Measurements from ENCODE around the gene SLC35B4. TPM values are rescaled to one million over a fixed set of nuclear protein-coding genes. Genes with fewer than 3 reads are reported as not detected.

The SLC35B4 gene
- total RNA-seq, 5 donors from 2014 or later (not counting 1 experiment from before 2014, with no cell fraction given): 12.6 to 14.0 (median 13.5) TPM

DNA sequence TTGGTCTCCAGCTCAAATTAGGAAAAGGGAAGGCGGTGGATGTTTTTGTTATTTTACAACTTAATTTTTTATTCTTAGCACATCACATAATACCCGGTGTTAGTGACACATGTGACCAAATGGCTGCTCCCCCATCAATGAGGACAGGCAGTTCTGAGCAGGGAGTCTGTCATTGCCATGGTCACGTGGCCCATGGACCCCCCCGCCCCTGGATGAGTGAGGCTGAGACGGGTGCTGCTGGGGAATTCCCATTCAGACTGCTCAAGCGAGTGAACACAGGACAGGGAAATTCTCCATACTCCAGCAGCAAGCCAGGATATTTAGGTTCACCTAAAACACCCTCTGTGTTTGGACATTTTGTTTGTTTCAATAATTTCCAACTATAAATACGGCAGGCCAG, 34.7 kb upstream of the SLC35B4 start:
- H3K27me3 Mint-ChIP-seq: peaks cover 13 to 22% of the 10 kb centered on the region in 2 donors
- ChIA-PET CTCF (no interaction called here), POLR2A (no interaction called here)
- no peaks in the 10 kb centered on the region for H3K4me1 ChIP-seq (ENCODE audit: control insufficient read depth in 1 of 2, extremely low read depth in 1 of 2, insufficient read depth in 2 of 2, low read length in 2 of 2)
- no peaks in the 10 kb centered on the region for H3K36me3 Mint-ChIP-seq
- peaks cover 0 to 19% of the 10 kb centered on the region in 2 experiments for H3K27me3 ChIP-seq (replicated peaks in 1 of 2; ENCODE audit: control insufficient read depth in 2 of 2, extremely low read depth in 1 of 2, insufficient read depth in 2 of 2, low read length in 1 of 2)
- H3K4me3 ChIP-seq (ENCODE audit: control insufficient read depth in 1 of 2, extremely low read depth in 1 of 2, low read length in 1 of 2): no peak overlapping the region
- no peak overlapping the region for H3K27ac ChIP-seq (ENCODE audit: low read length)
- ATAC-seq (replicated peaks in 1 of 4) (no peak), DNase-seq (no peak)
- no peak overlapping the region for H3K4me3 Mint-ChIP-seq
- H3K9me3 ChIP-seq: no peaks in the 10 kb centered on the region
- no peaks in the 10 kb centered on the region for H3K4me1 Mint-ChIP-seq
- WGBS (ENCODE audit: insufficient coverage): no CpG with 5 or more reads among the region's 7 CpGs
- no peaks in the 10 kb centered on the region for H3K9me3 Mint-ChIP-seq
- H3K27ac Mint-ChIP-seq: no peak overlapping the region
- H3K36me3 ChIP-seq (ENCODE audit: control insufficient read depth in 2 of 2, extremely low read depth in 1 of 2, insufficient read depth in 1 of 2, low read length in 1 of 2): no peaks in the 10 kb centered on the region

DNA sequence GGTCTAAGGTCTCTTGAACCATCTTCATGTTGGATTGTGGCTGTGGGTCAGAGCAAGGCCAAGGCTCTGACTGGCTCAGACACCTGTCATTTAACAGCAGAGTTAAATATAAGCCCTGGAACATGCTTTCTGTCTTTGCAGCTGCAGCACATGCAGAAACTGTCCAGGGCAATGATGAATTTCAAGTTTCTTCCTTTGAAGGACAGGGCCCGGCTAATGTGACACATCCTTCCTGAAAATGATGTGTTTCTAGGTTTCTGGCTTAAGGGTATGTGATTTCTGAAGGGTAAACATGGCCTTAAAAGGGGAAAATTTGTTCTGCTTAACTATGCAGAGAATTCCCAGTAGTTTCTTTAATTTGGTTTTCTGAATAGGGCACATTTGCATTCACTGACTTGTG, 34.0 kb upstream of the SLC35B4 start:
- CTCF ChIA-PET: no interaction called here
- no peaks in the 10 kb centered on the region for H3K9me3 Mint-ChIP-seq

DNA sequence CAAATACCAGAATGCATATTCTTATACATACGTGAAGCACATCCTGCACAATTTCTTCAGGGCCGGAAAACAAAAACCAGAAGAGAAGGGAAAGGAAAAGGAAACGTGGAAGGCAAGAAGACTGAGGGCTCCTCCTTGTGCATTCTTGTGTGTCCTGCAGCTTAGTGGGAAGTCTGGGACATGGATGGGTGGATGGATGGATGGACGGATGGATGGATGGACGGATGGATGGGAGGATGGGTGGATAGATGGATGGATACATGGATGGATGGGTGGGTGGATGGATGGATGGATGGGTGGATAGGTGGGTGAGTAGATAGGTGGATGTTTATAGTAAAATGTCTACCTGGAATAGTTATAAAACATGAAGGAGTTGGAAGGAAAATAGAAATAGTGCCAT, 30.8 kb upstream of the SLC35B4 start:
- Mint-ChIP-seq H3K27me3 (peaks cover 22 to 27% of the 10 kb centered on the region in 2 donors), H3K4me1 (no peaks in the 10 kb centered on the region), H3K9me3 (no peaks in the 10 kb centered on the region), H3K36me3 (no peaks in the 10 kb centered on the region), H3K4me3 (no peak overlapping the region), H3K27ac (no peak overlapping the region)
- ATAC-seq (replicated peaks in 1 of 4): no peak
- Histone ChIP-seq H3K4me1 (ENCODE audit: control insufficient read depth in 1 of 2, extremely low read depth in 1 of 2, insufficient read depth in 2 of 2, low read length in 2 of 2) (no peaks in the 10 kb centered on the region), H3K36me3 (ENCODE audit: control insufficient read depth in 2 of 2, extremely low read depth in 1 of 2, insufficient read depth in 1 of 2, low read length in 1 of 2) (no peaks in the 10 kb centered on the region), H3K9me3 (no peaks in the 10 kb centered on the region), H3K27me3 (replicated peaks in 1 of 2; ENCODE audit: control insufficient read depth in 2 of 2, extremely low read depth in 1 of 2, insufficient read depth in 2 of 2, low read length in 1 of 2) (peaks cover 0 to 20% of the 10 kb centered on the region in 2 experiments), H3K27ac (ENCODE audit: low read length) (no peak overlapping the region), H3K4me3 (ENCODE audit: control insufficient read depth in 1 of 2, extremely low read depth in 1 of 2, low read length in 1 of 2) (no peak overlapping the region)
- ChIA-PET CTCF (interaction anchor here (0.7 kb wide), 2 partner anchors 32 to 1166 kb away, joined by 3 to 7 read pairs; no protein-coding TSS in a partner anchor), POLR2A (interaction anchor here in 1 of 2 donors (0.6 kb wide), 1 partner anchor 23 kb away, joined by 8 read pairs; no protein-coding TSS in a partner anchor)
- WGBS (ENCODE audit: insufficient coverage): 79% methylated on average over 4 of the region's 5 CpGs
- DNase-seq: no peak

More for the DNA sequence above, 34.0 kb upstream of the SLC35B4 start:
- DNase-seq: no peak
- ATAC-seq (replicated peaks in 1 of 4): no peak
- Histone ChIP-seq H3K27me3 (replicated peaks in 1 of 2; ENCODE audit: control insufficient read depth in 2 of 2, extremely low read depth in 1 of 2, insufficient read depth in 2 of 2, low read length in 1 of 2) (peaks cover 0 to 19% of the 10 kb centered on the region in 2 experiments), H3K27ac (ENCODE audit: low read length) (no peak overlapping the region), H3K4me3 (ENCODE audit: control insufficient read depth in 1 of 2, extremely low read depth in 1 of 2, low read length in 1 of 2) (no peak overlapping the region), H3K9me3 (no peaks in the 10 kb centered on the region), H3K36me3 (ENCODE audit: control insufficient read depth in 2 of 2, extremely low read depth in 1 of 2, insufficient read depth in 1 of 2, low read length in 1 of 2) (no peaks in the 10 kb centered on the region), H3K4me1 (ENCODE audit: control insufficient read depth in 1 of 2, extremely low read depth in 1 of 2, insufficient read depth in 2 of 2, low read length in 2 of 2) (no peaks in the 10 kb centered on the region)
- Mint-ChIP-seq H3K27me3 (peaks cover 17 to 20% of the 10 kb centered on the region in 2 donors), H3K4me1 (no peaks in the 10 kb centered on the region), H3K27ac (no peak overlapping the region), H3K36me3 (no peaks in the 10 kb centered on the region), H3K4me3 (no peak overlapping the region)
- POLR2A ChIA-PET: no interaction called here
- WGBS (ENCODE audit: insufficient coverage): 38% methylated on average over 1 of the region's 1 CpG

DNA sequence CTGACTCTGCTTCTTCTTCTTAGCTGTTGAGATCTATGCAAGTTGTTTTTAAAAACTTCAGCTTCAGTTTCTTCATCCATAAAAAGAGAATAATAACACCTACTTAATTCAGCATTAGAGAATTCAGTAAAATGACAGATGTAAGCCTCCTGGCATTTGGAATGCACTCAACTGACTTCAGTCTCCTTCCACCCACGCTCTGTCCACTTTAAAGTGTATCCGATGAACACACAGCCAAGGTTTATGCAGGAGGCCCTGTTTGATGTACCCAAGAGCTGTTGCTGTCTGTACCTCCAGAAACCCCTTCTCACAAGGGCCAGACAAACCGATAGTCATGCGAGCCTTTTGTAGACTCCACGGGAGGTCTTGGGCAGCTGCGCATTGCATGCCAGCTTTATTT, 27.1 kb upstream of the SLC35B4 start:
- Mint-ChIP-seq H3K27me3 (peaks cover 20 to 26% of the 10 kb centered on the region in 2 donors), H3K36me3 (no peaks in the 10 kb centered on the region), H3K27ac (no peak overlapping the region), H3K9me3 (peaks cover 0 to 3% (median 0%) of the 10 kb centered on the region in 3 donors), H3K4me1 (no peaks in the 10 kb centered on the region), H3K4me3 (no peak overlapping the region)
- Histone ChIP-seq H3K4me3 (ENCODE audit: control insufficient read depth in 1 of 2, extremely low read depth in 1 of 2, low read length in 1 of 2) (no peak overlapping the region), H3K27me3 (replicated peaks in 1 of 2; ENCODE audit: control insufficient read depth in 2 of 2, extremely low read depth in 1 of 2, insufficient read depth in 2 of 2, low read length in 1 of 2) (peaks cover 0 to 11% of the 10 kb centered on the region in 2 experiments), H3K36me3 (ENCODE audit: control insufficient read depth in 2 of 2, extremely low read depth in 1 of 2, insufficient read depth in 1 of 2, low read length in 1 of 2) (no peaks in the 10 kb centered on the region), H3K9me3 (no peaks in the 10 kb centered on the region), H3K27ac (ENCODE audit: low read length) (no peak overlapping the region), H3K4me1 (ENCODE audit: control insufficient read depth in 1 of 2, extremely low read depth in 1 of 2, insufficient read depth in 2 of 2, low read length in 2 of 2) (no peaks in the 10 kb centered on the region)
- CTCF ChIA-PET: interaction anchor here (0.6 to 0.7 kb wide), 2 partner anchors 237 to 1645 kb away, joined by 3 to 6 read pairs; no protein-coding TSS in a partner anchor
- DNase-seq: no peak
- POLR2A ChIA-PET: no interaction called here
- ATAC-seq (replicated peaks in 1 of 4): no peak
- WGBS (ENCODE audit: insufficient coverage): 75% methylated on average over 1 of the region's 6 CpGs

DNA sequence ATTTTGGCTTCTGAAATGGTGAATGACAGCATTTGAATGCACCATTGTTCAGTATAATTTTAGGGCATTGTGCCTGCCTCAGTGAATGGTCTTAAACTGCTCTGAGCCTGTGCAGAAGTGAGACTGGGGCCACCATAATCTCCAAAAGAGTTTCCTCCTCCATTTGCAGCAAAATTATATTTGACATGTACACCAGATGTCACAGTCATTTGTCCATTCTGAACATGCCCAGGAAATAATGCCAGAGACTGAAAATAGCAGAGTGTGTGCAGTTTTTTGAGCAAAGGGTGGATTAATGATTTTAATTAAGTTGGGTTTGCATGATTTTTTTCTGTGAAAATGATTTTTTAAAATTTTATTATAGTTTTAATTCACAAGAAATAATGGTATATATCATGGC, 26.4 kb upstream of the SLC35B4 start:
- peaks cover 0 to 7% of the 10 kb centered on the region in 2 experiments for H3K27me3 ChIP-seq (replicated peaks in 1 of 2; ENCODE audit: control insufficient read depth in 2 of 2, extremely low read depth in 1 of 2, insufficient read depth in 2 of 2, low read length in 1 of 2)
- no peaks in the 10 kb centered on the region for H3K9me3 ChIP-seq
- H3K36me3 Mint-ChIP-seq: no peaks in the 10 kb centered on the region
- no peak overlapping the region for H3K27ac Mint-ChIP-seq
- H3K4me3 ChIP-seq (ENCODE audit: control insufficient read depth in 1 of 2, extremely low read depth in 1 of 2, low read length in 1 of 2): no peak overlapping the region
- no peaks in the 10 kb centered on the region for H3K36me3 ChIP-seq (ENCODE audit: control insufficient read depth in 2 of 2, extremely low read depth in 1 of 2, insufficient read depth in 1 of 2, low read length in 1 of 2)
- POLR2A ChIA-PET: no interaction called here
- no peaks in the 10 kb centered on the region for H3K4me1 Mint-ChIP-seq
- no peak for DNase-seq
- H3K27ac ChIP-seq (ENCODE audit: low read length): no peak overlapping the region
- peaks cover 19 to 24% of the 10 kb centered on the region in 2 donors for H3K27me3 Mint-ChIP-seq
- no peaks in the 10 kb centered on the region for H3K4me1 ChIP-seq (ENCODE audit: control insufficient read depth in 1 of 2, extremely low read depth in 1 of 2, insufficient read depth in 2 of 2, low read length in 2 of 2)
- no peak overlapping the region for H3K4me3 Mint-ChIP-seq
- peaks cover 0 to 5% (median 0%) of the 10 kb centered on the region in 3 donors for H3K9me3 Mint-ChIP-seq
- no peak for ATAC-seq (replicated peaks in 1 of 4)
- CTCF ChIA-PET: no interaction called here

DNA sequence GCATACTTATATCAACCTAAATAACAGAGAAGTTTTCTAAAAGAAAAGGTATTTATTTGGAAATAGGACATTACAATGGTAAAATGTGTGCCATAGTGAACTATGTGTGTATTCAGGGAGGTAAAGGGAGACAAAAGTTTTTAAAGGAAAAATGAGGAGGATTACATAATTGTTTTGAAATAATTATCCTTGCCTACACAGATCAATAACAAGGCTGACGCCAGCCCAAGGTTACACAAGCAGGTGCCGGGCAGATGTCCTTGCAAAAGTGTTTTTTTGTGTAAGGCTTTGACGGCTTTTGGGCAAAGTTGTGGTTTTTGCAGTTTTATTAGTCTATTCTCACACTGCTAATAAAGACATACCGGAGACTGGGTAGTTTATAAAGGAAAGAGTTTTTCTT, 22.7 kb upstream of the SLC35B4 start:
- H3K36me3 ChIP-seq (ENCODE audit: control insufficient read depth in 2 of 2, extremely low read depth in 1 of 2, insufficient read depth in 1 of 2, low read length in 1 of 2): no peaks in the 10 kb centered on the region
- H3K36me3 Mint-ChIP-seq: no peaks in the 10 kb centered on the region
- ATAC-seq (replicated peaks in 1 of 4) (no peak), DNase-seq (no peak)
- CTCF ChIA-PET: no interaction called here
- peaks cover 7 to 15% of the 10 kb centered on the region in 2 donors for H3K27me3 Mint-ChIP-seq
- peaks cover 0 to 12% of the 10 kb centered on the region in 2 experiments for H3K27me3 ChIP-seq (replicated peaks in 1 of 2; ENCODE audit: control insufficient read depth in 2 of 2, extremely low read depth in 1 of 2, insufficient read depth in 2 of 2, low read length in 1 of 2)
- no peaks in the 10 kb centered on the region for H3K4me1 Mint-ChIP-seq
- H3K9me3 ChIP-seq: no peaks in the 10 kb centered on the region
- no peaks in the 10 kb centered on the region for H3K4me1 ChIP-seq (ENCODE audit: control insufficient read depth in 1 of 2, extremely low read depth in 1 of 2, insufficient read depth in 2 of 2, low read length in 2 of 2)
- WGBS (ENCODE audit: insufficient coverage): no CpG with 5 or more reads among the region's 4 CpGs
- no peak overlapping the region for H3K4me3 ChIP-seq (ENCODE audit: control insufficient read depth in 1 of 2, extremely low read depth in 1 of 2, low read length in 1 of 2)
- POLR2A ChIA-PET: no interaction called here
- H3K27ac Mint-ChIP-seq: no peak overlapping the region
- no peak overlapping the region for H3K27ac ChIP-seq (ENCODE audit: low read length)
- no peak overlapping the region for H3K4me3 Mint-ChIP-seq
- H3K9me3 Mint-ChIP-seq: peaks cover 0 to 5% (median 0%) of the 10 kb centered on the region in 3 donors

DNA sequence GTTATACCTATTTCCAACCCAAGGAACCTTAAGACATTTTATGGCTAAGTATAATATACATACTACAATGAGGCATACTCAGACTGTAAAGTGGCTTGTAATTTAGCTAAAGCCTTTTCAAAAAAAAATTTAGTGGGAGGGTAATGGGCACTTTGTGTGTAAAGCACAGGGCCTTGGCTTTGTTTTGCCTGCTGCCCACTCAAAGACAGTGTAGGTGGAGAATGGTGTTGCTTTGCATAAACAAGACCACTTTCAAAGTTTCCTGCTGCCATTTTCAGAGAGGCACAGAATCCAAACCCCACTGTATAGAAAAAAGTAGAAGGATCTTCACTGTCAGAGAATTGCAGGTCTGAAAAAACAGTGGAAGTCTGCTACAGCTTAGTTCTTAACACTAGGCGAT, 21.2 kb upstream of the SLC35B4 start:
- Histone ChIP-seq H3K9me3 (no peaks in the 10 kb centered on the region), H3K27me3 (replicated peaks in 1 of 2; ENCODE audit: control insufficient read depth in 2 of 2, extremely low read depth in 1 of 2, insufficient read depth in 2 of 2, low read length in 1 of 2) (peaks cover 0 to 10% of the 10 kb centered on the region in 2 experiments), H3K4me1 (ENCODE audit: control insufficient read depth in 1 of 2, extremely low read depth in 1 of 2, insufficient read depth in 2 of 2, low read length in 2 of 2) (no peaks in the 10 kb centered on the region), H3K36me3 (ENCODE audit: control insufficient read depth in 2 of 2, extremely low read depth in 1 of 2, insufficient read depth in 1 of 2, low read length in 1 of 2) (no peaks in the 10 kb centered on the region), H3K4me3 (ENCODE audit: control insufficient read depth in 1 of 2, extremely low read depth in 1 of 2, low read length in 1 of 2) (no peak overlapping the region), H3K27ac (ENCODE audit: low read length) (no peak overlapping the region)
- peaks cover 15 to 23% of the 10 kb centered on the region in 2 donors for H3K27me3 Mint-ChIP-seq
- no peaks in the 10 kb centered on the region for H3K4me1 Mint-ChIP-seq
- no peaks in the 10 kb centered on the region for H3K36me3 Mint-ChIP-seq
- no CpG with 5 or more reads among the region's 1 CpG for WGBS (ENCODE audit: insufficient coverage)
- no peak overlapping the region for H3K27ac Mint-ChIP-seq
- ChIA-PET CTCF (interaction anchor here in 1 of 2 donors (0.6 kb wide), 1 partner anchor 34 kb away, joined by 3 read pairs; no protein-coding TSS in a partner anchor), POLR2A (interaction anchor here in 1 of 2 donors (0.6 kb wide), 1 partner anchor 16 kb away, joined by 3 read pairs; no protein-coding TSS in a partner anchor)
- DNase-seq (no peak), ATAC-seq (replicated peaks in 1 of 4) (no peak)
- peaks cover 0 to 5% (median 0%) of the 10 kb centered on the region in 3 donors for H3K9me3 Mint-ChIP-seq
- no peak overlapping the region for H3K4me3 Mint-ChIP-seq

All from T-cell (primary cell).